ENCODE measurements around the gene HSPBP1. TPM values are rescaled to one million over a fixed set of nuclear protein-coding genes. Genes with fewer than 3 reads are reported as not detected.

Gene HSPBP1
- total and polyA plus RNA-seq, 2 of the 4 experiments (the other 2 are of a cell fraction), result 21.0 to 43.2 TPM

DNA sequence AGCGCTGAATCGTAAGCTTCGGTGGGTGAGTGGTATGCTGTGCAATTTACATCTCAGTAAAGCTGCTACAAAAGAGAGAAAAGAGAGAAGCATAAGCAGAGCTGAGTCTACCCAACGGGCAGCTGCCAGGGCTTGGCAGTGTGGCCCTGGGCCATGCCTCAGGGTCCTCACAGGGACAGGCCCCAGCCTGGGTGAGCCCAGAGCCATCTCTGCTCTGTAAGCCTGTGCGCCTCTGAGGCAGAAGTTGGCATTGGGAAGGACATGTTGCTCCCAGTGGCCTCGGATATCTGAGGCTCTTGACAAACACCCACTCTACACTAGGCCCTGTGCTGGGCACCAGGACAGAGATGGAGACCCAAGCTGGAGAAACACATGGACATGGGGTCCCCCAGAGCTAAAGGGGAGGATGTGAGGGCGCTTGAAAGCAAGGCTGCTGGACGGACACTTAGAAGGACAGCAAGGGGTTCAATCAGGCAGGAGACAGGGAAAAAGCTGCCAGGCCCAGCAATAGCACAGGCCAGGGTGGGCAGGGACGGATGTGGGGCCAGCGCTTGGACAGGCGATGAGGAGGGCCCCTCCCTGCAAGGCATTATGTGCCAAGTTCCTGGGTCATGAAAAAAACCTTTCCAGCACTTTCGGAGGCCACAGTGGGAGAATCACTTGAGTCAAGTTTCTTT lies 35.8 kb downstream of the HSPBP1 start:
- no peak overlapping the region for H3K23ac ChIP-seq (ENCODE audit: low read depth, low read length)
- no peak overlapping the region for H3K27ac ChIP-seq (ENCODE audit: insufficient read depth, low read length)
- TF ChIP-seq CHD1 (IDR thresholded peaks at IDR 0.05; ENCODE audit: low read depth, low read length) (no peak), BHLHE40 (IDR thresholded peaks at IDR 0.05; ENCODE audit: low read depth, low read length) (no peak), FOS (IDR thresholded peaks at IDR 0.05; ENCODE audit: low read depth, low read length) (no peak), MAFK (IDR thresholded peaks at IDR 0.05; ENCODE audit: low read depth, low read length) (no peak), RAD21 (IDR thresholded peaks at IDR 0.05; ENCODE audit: low read length) (no peak), NFE2L2 (IDR thresholded peaks at IDR 0.05; ENCODE audit: low read depth, low read length) (no peak), CEBPB (IDR thresholded peaks at IDR 0.05; ENCODE audit: low read depth, low read length) (no peak), RFX5 (IDR thresholded peaks at IDR 0.05; ENCODE audit: low read depth, low read length) (no peak), MXI1 (IDR thresholded peaks at IDR 0.05; ENCODE audit: borderline replicate concordance, low read depth, low read length) (no peak), RCOR1 (IDR thresholded peaks at IDR 0.05; ENCODE audit: insufficient replicate concordance, low read length) (no peak), POLR2A (IDR thresholded peaks at IDR 0.05; ENCODE audit: low read depth, low read length) (no peak), SMC3 (IDR thresholded peaks at IDR 0.05; ENCODE audit: low read depth, low read length) (no peak), MAZ (IDR thresholded peaks at IDR 0.05; ENCODE audit: borderline replicate concordance, low read depth, low read length) (no peak)
- TF ChIP-seq, protein P1, sequence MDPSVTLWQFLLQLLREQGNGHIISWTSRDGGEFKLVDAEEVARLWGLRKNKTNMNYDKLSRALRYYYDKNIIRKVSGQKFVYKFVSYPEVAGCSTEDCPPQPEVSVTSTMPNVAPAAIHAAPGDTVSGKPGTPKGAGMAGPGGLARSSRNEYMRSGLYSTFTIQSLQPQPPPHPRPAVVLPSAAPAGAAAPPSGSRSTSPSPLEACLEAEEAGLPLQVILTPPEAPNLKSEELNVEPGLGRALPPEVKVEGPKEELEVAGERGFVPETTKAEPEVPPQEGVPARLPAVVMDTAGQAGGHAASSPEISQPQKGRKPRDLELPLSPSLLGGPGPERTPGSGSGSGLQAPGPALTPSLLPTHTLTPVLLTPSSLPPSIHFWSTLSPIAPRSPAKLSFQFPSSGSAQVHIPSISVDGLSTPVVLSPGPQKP (IDR thresholded peaks at IDR 0.05; ENCODE audit: borderline replicate concordance, low read depth, low read length), result no peak
- TF ChIP-seq, protein P2, sequence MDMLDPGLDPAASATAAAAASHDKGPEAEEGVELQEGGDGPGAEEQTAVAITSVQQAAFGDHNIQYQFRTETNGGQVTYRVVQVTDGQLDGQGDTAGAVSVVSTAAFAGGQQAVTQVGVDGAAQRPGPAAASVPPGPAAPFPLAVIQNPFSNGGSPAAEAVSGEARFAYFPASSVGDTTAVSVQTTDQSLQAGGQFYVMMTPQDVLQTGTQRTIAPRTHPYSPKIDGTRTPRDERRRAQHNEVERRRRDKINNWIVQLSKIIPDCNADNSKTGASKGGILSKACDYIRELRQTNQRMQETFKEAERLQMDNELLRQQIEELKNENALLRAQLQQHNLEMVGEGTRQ (IDR thresholded peaks at IDR 0.05; ENCODE audit: low read depth, low read length), result no peak
- TF ChIP-seq, protein P3, sequence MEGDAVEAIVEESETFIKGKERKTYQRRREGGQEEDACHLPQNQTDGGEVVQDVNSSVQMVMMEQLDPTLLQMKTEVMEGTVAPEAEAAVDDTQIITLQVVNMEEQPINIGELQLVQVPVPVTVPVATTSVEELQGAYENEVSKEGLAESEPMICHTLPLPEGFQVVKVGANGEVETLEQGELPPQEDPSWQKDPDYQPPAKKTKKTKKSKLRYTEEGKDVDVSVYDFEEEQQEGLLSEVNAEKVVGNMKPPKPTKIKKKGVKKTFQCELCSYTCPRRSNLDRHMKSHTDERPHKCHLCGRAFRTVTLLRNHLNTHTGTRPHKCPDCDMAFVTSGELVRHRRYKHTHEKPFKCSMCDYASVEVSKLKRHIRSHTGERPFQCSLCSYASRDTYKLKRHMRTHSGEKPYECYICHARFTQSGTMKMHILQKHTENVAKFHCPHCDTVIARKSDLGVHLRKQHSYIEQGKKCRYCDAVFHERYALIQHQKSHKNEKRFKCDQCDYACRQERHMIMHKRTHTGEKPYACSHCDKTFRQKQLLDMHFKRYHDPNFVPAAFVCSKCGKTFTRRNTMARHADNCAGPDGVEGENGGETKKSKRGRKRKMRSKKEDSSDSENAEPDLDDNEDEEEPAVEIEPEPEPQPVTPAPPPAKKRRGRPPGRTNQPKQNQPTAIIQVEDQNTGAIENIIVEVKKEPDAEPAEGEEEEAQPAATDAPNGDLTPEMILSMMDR (conservative IDR thresholded peaks at IDR 0.05; ENCODE audit: low read depth, low read length), result no peak
- no peak overlapping the region for H2BK15ac ChIP-seq (ENCODE audit: low read depth, low read length)
- no peak overlapping the region for H3K14ac ChIP-seq (replicated peaks; ENCODE audit: low read depth, low read length)
- H2BK120ac ChIP-seq (ENCODE audit: low read depth, low read length), result no peak overlapping the region
- no peak overlapping the region for H3K18ac ChIP-seq (ENCODE audit: low read depth, low read length)
- POLR2A ChIA-PET (ENCODE audit: unreplicated experiment), result no interaction called here
- intact Hi-C loops (cut with micrococcal nuclease), result no loop called here
- H3K9me3 ChIP-seq (ENCODE audit: control insufficient read depth, insufficient read depth, low read length), result no peaks in the 10 kb centered on the region
- in situ Hi-C loops (cut with MboI; ENCODE audit: low sequenced_read_pairs), result no loop called here
- 100% methylated on average over 5 of the region's 12 CpGs; no CpG with 5 or more reads in 1 of the 2 experiments for WGBS, 2 experiments (ENCODE audit: extremely low coverage in 2 of 2, insufficient read length in 1 of 2)
- peaks cover 7% of the 10 kb centered on the region; the same call in 1 of the 2 replicates for H3K9me1 ChIP-seq (ENCODE audit: insufficient read depth, low read length)
- DNase-seq (no peak), ATAC-seq (ENCODE audit: low read depth) (no peak)
- H3K9ac ChIP-seq (ENCODE audit: low read depth, low read length), result no peak overlapping the region
- H2AK5ac ChIP-seq (ENCODE audit: low read depth, low read length), result no peak overlapping the region
- no peak overlapping the region for H4K8ac ChIP-seq (ENCODE audit: low read depth in 2 of 2, low read length in 2 of 2)
- H2AFZ ChIP-seq (replicated peaks; ENCODE audit: low read length, poor library complexity), result no peak overlapping the region
- H4K5ac ChIP-seq (ENCODE audit: low read depth, low read length), result no peak overlapping the region
- peaks cover 30% of the 10 kb centered on the region for H4K20me1 ChIP-seq (ENCODE audit: insufficient read depth, low read length)
- no peaks in the 10 kb centered on the region for H3K27me3 ChIP-seq (ENCODE audit: control insufficient read depth, insufficient read depth, low read length)
- H3K4me2 ChIP-seq (ENCODE audit: low read depth, low read length), result no peak overlapping the region
- dilution Hi-C loops (cut with HindIII; ENCODE audit: low sequenced_read_pairs, unreplicated experiment), result no loop called here
- BruUV-seq (replicated peaks), result no TSS peak
- no peak overlapping the region for H3K4me3 ChIP-seq (ENCODE audit: insufficient read depth, low read depth, low read length)
- H3K4me1 ChIP-seq (ENCODE audit: control insufficient read depth, insufficient read depth, low read length), result no peaks in the 10 kb centered on the region
- no peak overlapping the region for H3K4ac ChIP-seq (ENCODE audit: low read depth, low read length)
- H2BK5ac ChIP-seq (ENCODE audit: low read depth, low read length, poor library complexity, severe bottlenecking), result no peak overlapping the region
- H2BK20ac ChIP-seq (ENCODE audit: low read depth, low read length), result no peak overlapping the region
- peaks cover 61% of the 10 kb centered on the region for H3K36me3 ChIP-seq (ENCODE audit: control insufficient read depth, insufficient read depth, low read length)
- no peak overlapping the region for H4K91ac ChIP-seq (ENCODE audit: insufficient read depth, low read depth, low read length)
- no peak overlapping the region for H2AK9ac ChIP-seq (replicated peaks; ENCODE audit: low read depth, low read length, poor library complexity)
- CTCF ChIA-PET, result no interaction called here
- no peak overlapping the region for H3K56ac ChIP-seq (ENCODE audit: extremely low read depth, insufficient read depth, low read length)
- H3K79me1 ChIP-seq (ENCODE audit: low read depth in 1 of 2, low read length in 2 of 2), result peaks cover 6 to 59% of the 10 kb centered on the region in 2 experiments
